Measurements from ENCODE around the gene EBF3. TPM values are rescaled to one million over a fixed set of nuclear protein-coding genes. Genes with fewer than 3 reads are reported as not detected.

Gene EBF3
- total and polyA plus RNA-seq, 11 donors = 3.6 to 8.8 (median 5.4) TPM

DNA sequence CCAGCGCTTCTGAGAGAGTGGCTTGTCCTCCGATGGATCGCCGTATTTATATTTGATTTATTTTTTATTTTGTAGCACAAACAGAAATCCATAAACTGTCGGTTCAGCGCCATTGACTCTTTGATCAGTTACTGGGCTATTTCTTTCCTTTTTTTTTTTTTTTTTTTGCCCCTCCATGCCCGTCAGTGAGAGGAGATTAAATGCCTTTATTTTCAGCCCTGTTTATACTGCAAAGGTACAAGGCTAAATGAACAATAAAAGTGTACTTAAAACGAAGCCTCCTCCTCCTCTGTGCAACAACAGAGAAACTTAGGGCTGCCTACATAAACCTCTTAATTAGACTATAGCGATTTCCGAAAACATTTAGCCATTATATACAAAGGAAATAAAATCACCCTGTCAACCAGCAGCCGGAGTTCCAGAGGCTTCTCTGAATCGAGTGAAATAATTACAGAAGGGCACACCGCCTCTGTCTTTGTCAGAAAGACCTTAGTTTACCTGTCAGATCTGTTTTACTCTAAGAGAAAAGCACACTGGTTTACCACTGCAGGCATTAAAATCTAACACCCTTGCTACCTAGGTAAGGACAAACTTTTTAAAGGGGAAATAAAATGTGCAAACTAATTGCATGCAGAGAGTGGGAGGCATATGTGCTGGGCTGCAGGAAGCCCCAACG lies 3.5 kb downstream of the EBF3 start:
- WGBS, 4 donors = 4 to 7% (median 5%) methylated on average over 14 of the region's 14 CpGs
- H3K27me3 ChIP-seq = peaks cover 5 to 92% (median 40%) of the 10 kb centered on the region in 9 donors
- H3K36me3 ChIP-seq = peaks cover 0 to 6% (median 0%) of the 10 kb centered on the region in 9 donors
- TF ChIP-seq, protein P1, sequence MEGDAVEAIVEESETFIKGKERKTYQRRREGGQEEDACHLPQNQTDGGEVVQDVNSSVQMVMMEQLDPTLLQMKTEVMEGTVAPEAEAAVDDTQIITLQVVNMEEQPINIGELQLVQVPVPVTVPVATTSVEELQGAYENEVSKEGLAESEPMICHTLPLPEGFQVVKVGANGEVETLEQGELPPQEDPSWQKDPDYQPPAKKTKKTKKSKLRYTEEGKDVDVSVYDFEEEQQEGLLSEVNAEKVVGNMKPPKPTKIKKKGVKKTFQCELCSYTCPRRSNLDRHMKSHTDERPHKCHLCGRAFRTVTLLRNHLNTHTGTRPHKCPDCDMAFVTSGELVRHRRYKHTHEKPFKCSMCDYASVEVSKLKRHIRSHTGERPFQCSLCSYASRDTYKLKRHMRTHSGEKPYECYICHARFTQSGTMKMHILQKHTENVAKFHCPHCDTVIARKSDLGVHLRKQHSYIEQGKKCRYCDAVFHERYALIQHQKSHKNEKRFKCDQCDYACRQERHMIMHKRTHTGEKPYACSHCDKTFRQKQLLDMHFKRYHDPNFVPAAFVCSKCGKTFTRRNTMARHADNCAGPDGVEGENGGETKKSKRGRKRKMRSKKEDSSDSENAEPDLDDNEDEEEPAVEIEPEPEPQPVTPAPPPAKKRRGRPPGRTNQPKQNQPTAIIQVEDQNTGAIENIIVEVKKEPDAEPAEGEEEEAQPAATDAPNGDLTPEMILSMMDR (IDR thresholded peaks at IDR 0.05) = no peak
- TF ChIP-seq POLR2A (IDR thresholded peaks at IDR 0.05) = no peak
- peak overlapping the region; percentile 73 to 94 (median 90) for H3K27ac ChIP-seq
- H3K4me1 ChIP-seq = peaks cover 0 to 46% (median 9%) of the 10 kb centered on the region in 12 donors
- no peaks in the 10 kb centered on the region for H3K9me3 ChIP-seq
- DNase-seq (peak in 1 of 5 donors; percentile 9), ATAC-seq (no peak)
- intact Hi-C loops (cut with DNase I) = loop anchor here in 6 of 10 donors (5.0 to 10.0 kb wide), 8 partner anchors 68 to 938 kb away; partner anchors contain the start of gene MGMT (in 2 of the 6)
- peak overlapping the region; percentile 39 to 93 (median 73) for H3K4me3 ChIP-seq

DNA sequence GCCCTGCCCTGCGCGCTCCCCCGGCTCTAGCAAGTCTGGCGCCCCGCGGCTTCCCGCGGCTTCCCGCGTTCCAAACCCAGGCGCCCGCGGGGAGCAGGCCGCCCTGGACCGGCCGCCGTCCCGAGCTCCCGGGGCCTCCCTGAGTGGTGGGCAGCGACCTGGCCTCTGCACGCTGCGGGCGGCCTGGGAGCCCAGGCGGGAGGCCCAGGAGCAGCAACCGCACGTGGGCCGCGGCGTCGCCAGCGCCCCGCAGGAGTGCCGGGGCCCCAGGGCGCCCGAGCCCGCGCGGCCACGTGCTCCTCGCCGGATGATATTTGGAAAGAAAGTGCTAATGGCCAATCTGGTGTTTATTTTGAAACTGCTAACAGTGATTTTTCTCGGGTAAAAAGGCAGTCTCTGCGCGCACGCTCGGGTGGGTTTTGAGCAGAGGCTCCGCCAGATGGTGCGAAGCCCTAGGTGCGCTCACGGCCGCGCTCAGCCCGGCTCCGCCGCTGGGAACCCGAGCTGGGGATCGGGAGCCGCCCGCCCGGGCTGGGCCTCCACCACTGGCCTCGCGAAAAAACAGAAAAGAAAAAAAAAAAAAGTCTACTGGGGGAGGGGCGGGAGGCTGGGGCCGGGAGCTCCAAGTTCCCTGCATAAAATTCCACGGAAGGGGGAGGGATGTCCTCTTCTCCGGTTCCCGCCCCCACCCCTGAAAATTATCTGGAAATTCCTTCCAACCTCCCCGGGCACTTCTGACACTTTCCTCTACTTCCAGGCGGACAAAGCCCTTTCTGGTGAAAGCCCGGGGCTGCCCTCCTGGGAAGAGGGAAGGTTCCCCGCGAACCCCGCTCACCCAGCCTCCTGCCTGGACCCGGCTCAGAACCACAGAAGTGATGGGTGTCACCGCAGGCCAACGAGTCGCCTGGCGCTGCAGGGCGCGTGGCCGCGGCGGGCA lies 4.3 kb downstream of the EBF3 start:
- Histone ChIP-seq H3K9me3 (no peaks in the 10 kb centered on the region), H3K27me3 (peaks cover under 1 to 88% (median 33%) of the 10 kb centered on the region in 9 donors), H3K36me3 (peaks cover 0 to 6% (median 0%) of the 10 kb centered on the region in 9 donors), H3K4me1 (peaks cover 0 to 41% (median 11%) of the 10 kb centered on the region in 12 donors), H3K4me3 (peak overlapping the region; percentile 39 to 93 (median 73)), H3K27ac (peak overlapping the region; percentile 73 to 94 (median 90))
- DNase-seq (peak in 1 of 5 donors; percentile 25), ATAC-seq (no peak)
- no peak for TF ChIP-seq POLR2A (IDR thresholded peaks at IDR 0.05)
- TF ChIP-seq, protein P1 (IDR thresholded peaks at IDR 0.05) = no peak
- intact Hi-C loops (cut with DNase I) = loop anchor here in 7 of 10 donors (5.0 to 10.0 kb wide), 8 partner anchors 68 to 938 kb away; partner anchors contain the start of gene MGMT (in 2 of the 7)
- 2 to 6% (median 3%) methylated on average over 42 to 83 of the region's 83 CpGs for WGBS, 4 donors

DNA sequence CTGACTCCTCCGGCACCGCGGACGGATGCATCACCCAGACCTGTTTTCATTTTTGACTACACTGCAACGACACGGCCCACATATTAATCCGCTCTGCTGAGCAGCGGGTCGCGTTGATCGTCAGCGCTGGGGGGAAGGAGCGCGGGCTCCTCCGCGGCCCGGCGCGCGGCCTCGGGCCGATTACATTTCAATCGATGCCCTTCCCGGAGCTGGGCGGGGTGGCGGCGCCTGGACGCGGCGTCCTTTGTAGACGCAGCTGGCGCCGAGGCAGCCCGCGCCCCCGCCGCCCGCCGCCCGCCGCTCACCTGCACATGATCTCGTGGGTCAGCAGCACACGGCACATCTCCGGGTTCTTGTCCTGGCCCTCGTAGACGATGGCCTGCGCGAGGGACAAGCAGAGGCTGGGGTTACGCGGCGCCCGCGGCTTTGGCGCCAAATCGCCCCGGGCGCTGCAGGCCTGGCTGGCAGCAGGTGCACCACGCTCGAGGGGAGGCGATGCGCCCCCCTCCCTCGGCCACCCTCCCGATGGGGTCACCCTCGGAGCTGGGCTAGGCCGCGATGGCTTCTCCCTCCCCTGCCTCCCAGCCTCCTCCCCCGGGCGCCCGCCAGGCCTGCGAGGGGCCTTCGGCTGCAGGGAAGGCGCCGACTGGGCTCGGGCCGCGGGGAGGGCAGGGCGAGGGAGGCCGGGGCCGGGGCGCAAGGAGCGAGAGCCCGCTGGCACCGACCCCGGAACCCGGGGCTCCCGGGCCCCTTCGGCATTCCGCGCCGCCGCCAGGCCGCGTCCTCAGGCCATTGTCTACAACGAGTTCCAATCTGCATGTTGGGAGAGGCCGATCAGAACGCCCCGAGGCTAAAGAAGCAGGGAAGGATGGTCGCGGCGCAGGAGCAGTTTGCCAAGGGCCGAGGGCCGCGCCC lies 5.2 kb downstream of the EBF3 start:
- Histone ChIP-seq H3K27me3 (peaks cover 0 to 81% (median 33%) of the 10 kb centered on the region in 9 donors), H3K4me3 (peak overlapping the region; percentile 39 to 93 (median 73)), H3K4me1 (peaks cover 0 to 39% (median 9%) of the 10 kb centered on the region in 12 donors), H3K27ac (peak overlapping the region; percentile 73 to 94 (median 90)), H3K36me3 (peaks cover 0 to 6% (median 0%) of the 10 kb centered on the region in 9 donors), H3K9me3 (no peaks in the 10 kb centered on the region)
- DNase-seq = peak in 2 of 5 donors; percentile 28 to 30
- ATAC-seq = peak in 2 of 4 donors; percentile 5 to 21
- WGBS, 4 donors = 1 to 4% (median 2%) methylated on average over 43 to 103 of the region's 103 CpGs
- TF ChIP-seq, protein P1 (IDR thresholded peaks at IDR 0.05) = no peak
- no peak for TF ChIP-seq POLR2A (IDR thresholded peaks at IDR 0.05)
- intact Hi-C loops (cut with DNase I) = loop anchor here in 2 of 10 donors (5.0 kb wide), 1 partner anchor 67 kb away; no protein-coding TSS in a partner anchor
